NCI-H526 (cell line): ENCODE measurements around the gene RNU1-1.
A peak's percentile ranks its signal among the peaks of the same experiment; 100 is the strongest.
"Not testable (repeated sequence)": the region's sequence is repeated elsewhere in the genome, so short reads cannot be mapped to it uniquely, and the experiment has no call there.

Source experiments
- DNase-seq, 2 experiments: peaks; one replicate each; lab custom pipeline; 2025; lab: John Stamatoyannopoulos, UW

Gene RNU1-1

GRCh38 chr1:16493731-16494130 lies 20.4 kb downstream of the RNU1-1 start:
- not testable (repeated sequence) for DNase-seq

DNA sequence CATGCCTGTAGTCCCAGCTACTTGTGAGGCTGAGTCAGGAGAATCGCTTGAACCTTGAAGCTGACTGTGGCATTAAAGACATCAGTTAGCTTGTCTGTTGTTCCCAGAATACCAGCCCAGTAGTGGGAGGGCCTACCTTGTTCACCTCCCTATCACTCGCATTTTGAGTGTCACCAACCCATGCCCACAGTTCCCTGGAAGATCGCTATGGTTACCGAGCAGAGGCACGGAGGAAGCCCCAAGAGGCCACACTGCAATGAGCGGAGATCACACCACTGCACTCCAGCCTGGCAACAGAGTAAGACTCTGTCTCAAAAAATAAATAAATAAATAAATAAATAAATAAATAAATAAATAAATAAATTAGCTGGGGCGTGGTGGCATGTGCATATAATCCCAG lies 21.1 kb downstream of the RNU1-1 start:
- not testable (repeated sequence) for DNase-seq

DNA sequence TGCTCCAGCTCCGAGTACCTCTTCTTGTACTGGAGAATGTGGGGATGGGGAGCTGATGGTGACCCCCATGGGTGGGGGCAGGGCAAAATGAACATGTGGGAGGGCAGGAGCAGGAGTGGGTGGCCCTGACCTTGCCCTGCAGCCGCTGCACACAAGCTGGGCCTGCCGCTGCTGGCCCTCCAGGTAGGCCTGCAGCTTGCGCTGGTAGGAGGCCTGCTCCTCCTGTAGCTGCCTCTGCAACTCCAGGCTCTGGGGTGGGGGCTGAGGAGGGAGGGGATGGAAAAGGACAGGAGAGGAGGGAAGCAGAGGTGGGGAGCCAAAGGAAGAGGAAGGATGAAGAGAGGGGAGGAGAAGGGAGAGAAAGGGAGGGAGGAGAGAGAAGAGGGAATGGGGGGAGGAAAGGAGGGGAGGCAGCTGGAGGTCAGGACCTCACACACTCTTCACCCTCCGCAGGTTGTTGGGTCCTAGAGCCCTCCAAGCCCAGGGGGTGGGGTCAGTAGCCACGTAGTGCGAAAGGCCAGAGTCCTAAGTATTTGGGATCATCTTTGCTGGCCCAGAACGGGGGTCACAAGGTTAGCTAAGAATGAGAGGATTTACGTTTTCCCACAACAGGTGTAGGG lies 22.9 kb downstream of the RNU1-1 start:
- no peak for DNase-seq

GRCh38 chr1:16489195-16489880 lies 24.7 kb downstream of the RNU1-1 start:
- not testable (repeated sequence) for DNase-seq

- not testable (repeated sequence) for DNase-seq
Observed at GRCh38 chr1:16487011-16487410, 27.1 kb downstream of the RNU1-1 start.

DNA sequence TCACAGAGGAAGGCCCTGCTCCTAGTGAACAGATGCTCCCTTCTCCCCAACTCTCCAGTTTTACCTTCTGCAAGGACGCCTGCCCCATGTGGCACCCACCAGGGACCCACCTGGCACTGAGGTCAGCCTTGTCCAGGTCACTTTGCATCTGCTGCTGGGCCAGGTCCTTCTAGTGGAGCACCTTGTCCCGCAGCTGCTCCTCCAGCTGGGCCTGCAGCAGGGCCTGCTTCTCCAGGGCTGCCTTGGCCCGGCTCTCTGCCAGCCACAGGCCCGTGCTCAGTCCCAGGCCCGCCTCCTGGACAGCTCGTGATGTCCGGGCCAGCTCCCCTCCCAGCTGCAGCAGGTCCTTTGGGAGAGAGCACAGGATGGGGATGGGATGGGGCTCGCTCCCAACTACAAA lies 27.8 kb downstream of the RNU1-1 start:
- DNase-seq, result not testable (repeated sequence)

GRCh38 chr1:16484931-16485330 lies 29.2 kb downstream of the RNU1-1 start:
- DNase-seq, result no peak

- DNase-seq, result no peak
Observed at GRCh38 chr1:16484501-16484835, 29.6 kb downstream of the RNU1-1 start.

- DNase-seq, result not testable (repeated sequence)
Observed at GRCh38 chr1:16483639-16484500, 30.2 kb downstream of the RNU1-1 start.

DNA sequence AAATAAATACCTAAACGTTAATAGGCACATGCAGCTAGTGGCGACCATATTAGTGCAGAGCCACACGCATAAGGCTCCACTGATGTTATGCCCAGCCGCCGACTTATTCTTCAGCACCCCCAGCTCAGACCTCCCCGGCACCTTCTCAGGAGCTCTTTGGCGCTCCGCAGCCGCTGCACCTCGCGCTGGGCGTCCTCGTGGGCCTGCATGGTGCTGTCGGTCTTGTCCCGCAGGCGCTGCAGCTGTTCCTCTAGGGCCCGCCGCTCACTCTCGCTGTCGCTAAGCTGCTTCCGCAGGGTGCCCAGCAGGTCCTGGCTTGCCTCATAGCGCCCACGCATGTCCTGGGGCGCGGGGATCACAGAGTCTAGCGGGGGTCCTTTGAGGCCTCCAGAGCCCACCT lies 30.9 kb downstream of the RNU1-1 start:
- not testable (repeated sequence) for DNase-seq

DNA sequence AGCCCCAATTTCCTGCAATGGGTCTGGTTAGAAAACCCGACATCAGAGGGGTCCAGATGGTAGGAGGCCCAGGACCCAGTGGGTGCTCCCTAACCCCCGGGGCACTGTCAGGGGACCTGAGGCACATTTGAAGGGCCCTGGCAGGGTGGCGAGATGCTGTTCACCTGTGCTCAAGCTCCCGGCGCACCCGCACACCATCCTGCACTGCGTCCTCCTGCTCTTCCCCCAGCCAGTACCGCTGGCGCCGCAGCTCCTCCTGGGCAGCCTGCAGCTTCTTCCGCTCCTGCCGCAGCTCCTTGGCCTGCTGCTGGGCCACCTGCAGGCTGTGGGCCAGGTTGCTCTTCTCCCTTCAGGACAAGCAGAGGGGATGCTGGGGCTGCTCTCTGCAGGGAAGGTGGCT lies 36.0 kb downstream of the RNU1-1 start:
- no peak for DNase-seq

DNA sequence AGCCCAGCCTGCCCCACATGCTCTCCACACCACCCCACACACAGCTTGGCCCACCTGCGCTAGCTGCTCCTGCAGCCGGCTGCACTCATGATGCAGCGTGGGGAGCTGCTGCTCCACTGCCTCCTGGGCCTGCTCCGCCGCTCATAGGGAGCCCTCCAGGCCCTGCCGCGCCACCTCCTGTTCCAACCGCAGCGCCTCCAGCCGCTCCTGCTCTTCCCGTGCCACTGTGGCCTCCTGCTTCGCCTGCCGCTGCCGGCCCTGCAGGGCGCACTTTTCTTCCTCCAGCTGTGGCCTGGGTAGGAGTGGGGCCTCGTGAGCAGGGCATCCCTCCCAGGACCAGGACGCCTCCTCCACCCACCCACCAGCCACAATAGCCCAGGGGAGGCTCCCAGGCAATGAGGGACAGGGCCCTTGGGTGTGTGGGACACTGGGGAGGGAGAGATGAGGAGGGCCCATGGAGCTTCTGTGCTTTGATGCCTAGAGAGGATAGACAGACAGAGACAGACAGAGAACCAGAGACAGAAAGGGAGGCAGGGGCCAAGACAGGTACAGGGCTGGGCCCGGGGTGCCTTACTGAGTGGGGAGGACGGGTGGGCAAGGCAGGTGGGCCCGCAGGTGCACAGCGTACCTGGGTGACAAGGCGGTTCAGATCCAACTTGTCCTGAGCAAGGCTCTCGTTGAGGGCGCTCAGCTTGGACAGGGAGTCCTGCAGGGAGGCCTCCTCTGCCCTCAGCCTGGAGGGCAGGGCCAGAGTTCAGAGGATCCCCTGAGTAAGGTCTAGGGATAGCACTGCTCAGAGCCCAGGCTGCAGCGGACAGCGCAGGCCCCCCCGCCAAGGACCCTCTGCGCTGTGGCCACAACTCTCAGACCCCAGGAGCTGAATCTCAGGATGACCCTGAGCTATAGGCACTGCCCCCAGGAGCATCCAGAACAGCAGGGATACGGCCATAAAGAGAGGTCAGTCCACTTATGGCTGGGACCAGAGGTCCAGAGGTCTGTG lies 38.0 kb downstream of the RNU1-1 start:
- DNase-seq, result not testable (repeated sequence)

DNA sequence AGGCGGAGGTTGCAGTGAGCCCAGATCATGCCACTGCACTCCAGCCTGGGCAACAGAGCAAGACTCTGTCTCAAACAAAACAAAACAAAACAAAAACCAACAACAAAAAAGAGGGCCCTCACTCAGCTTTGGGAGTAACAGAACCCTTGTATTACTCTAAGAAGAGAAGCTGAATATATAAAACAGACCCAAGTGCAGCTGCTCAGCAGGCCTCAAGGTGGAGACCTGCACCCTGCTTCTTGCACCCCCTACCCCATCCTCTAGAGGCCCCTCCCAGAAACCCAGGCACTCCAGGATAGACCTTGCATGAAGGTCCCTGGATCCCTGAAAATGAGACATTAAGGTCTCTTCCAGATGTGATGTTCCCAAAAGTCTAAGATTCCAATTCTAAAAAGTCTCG lies 39.2 kb downstream of the RNU1-1 start:
- peak; percentile 17 to 54 for DNase-seq

GRCh38 chr1:16474166-16474800 lies 39.8 kb downstream of the RNU1-1 start:
- DNase-seq, result no peak

DNA sequence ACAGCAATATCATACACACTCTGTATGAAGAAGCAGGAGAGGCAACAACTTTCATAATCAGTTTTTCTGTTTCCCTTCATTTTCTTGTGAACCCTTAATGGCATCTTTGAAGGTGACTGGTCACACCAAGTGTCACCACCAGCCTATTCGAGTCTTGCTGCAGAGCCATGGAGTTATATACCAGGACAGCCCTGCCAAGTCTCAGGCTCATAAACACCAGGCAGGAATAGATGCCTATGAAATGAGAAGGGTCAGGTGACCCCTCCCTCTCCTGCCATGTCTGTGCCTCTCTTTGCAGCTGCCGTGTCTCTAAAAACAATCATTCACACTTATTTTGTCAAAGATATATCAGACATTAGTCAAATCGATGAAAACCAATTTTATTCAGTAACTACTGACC lies 45.5 kb downstream of the RNU1-1 start:
- no peak for DNase-seq

- DNase-seq, result no peak
Observed at GRCh38 chr1:16464917-16465625, 49.0 kb downstream of the RNU1-1 start.
